Measurements from ENCODE around the gene TOLLIP. TPM values are rescaled to one million over a fixed set of nuclear protein-coding genes. Genes with fewer than 3 reads are reported as not detected.

The TOLLIP gene
- total and polyA plus RNA-seq, 2 experiments from 2014 or later: 39.0 to 58.7 TPM

- Histone ChIP-seq H3K9me3 (ENCODE audit: low read depth) (no peaks in the 10 kb centered on the region), H3K36me3 (peaks cover 3% of the 10 kb centered on the region)
Observed at GRCh38 chr11:1283091-1283511, 26.3 kb downstream of the TOLLIP start.

GRCh38 chr11:1281974-1282365 lies 27.5 kb downstream of the TOLLIP start:
- H3K4me1 ChIP-seq (ENCODE audit: low read depth): no peaks in the 10 kb centered on the region
- H3K27ac ChIP-seq: no peak overlapping the region
- H3K27me3 ChIP-seq: no peaks in the 10 kb centered on the region
- no peaks in the 10 kb centered on the region for H3K9me3 ChIP-seq (ENCODE audit: low read depth)
- no peak overlapping the region for H3K4me3 ChIP-seq
- DNase-seq (ENCODE audit: low read depth in 1 of 2, low spot score in 1 of 2): no peak
- H3K36me3 ChIP-seq: no peaks in the 10 kb centered on the region
- no peak for TF ChIP-seq CTCF (IDR thresholded peaks at IDR 0.05; ENCODE audit: low read depth, low read length)

More at GRCh38 chr11:1283091-1283511, 26.3 kb downstream of the TOLLIP start:
- TF ChIP-seq CTCF (IDR thresholded peaks at IDR 0.05; ENCODE audit: low read depth, low read length): no peak
- Histone ChIP-seq H3K27me3 (no peaks in the 10 kb centered on the region), H3K4me1 (ENCODE audit: low read depth) (no peaks in the 10 kb centered on the region), H3K4me3 (no peak overlapping the region), H3K27ac (no peak overlapping the region)
- no peak for DNase-seq (ENCODE audit: low read depth in 1 of 2, low spot score in 1 of 2)

GRCh38 chr11:1281326-1281973 lies 28.0 kb downstream of the TOLLIP start:
- TF ChIP-seq CTCF (IDR thresholded peaks at IDR 0.05; ENCODE audit: low read depth, low read length): no peak
- Histone ChIP-seq H3K27ac (no peak overlapping the region), H3K4me3 (no peak overlapping the region), H3K36me3 (no peaks in the 10 kb centered on the region), H3K4me1 (ENCODE audit: low read depth) (no peaks in the 10 kb centered on the region), H3K9me3 (ENCODE audit: low read depth) (no peaks in the 10 kb centered on the region), H3K27me3 (no peaks in the 10 kb centered on the region)
- DNase-seq (ENCODE audit: low read depth in 1 of 2, low spot score in 1 of 2): no peak

GRCh38 chr11:1280116-1281035 lies 29.1 kb downstream of the TOLLIP start:
- H3K36me3 ChIP-seq: no peaks in the 10 kb centered on the region

GRCh38 chr11:1279674-1280055 lies 29.8 kb downstream of the TOLLIP start:
- TF ChIP-seq CTCF (IDR thresholded peaks at IDR 0.05; ENCODE audit: low read depth, low read length): no peak

More at GRCh38 chr11:1280116-1281035, 29.1 kb downstream of the TOLLIP start:
- Histone ChIP-seq H3K4me3 (no peak overlapping the region), H3K4me1 (ENCODE audit: low read depth) (peaks cover 2% of the 10 kb centered on the region), H3K9me3 (ENCODE audit: low read depth) (no peaks in the 10 kb centered on the region), H3K27me3 (no peaks in the 10 kb centered on the region), H3K27ac (no peak overlapping the region)
- no peak for DNase-seq (ENCODE audit: low read depth in 1 of 2, low spot score in 1 of 2)
- TF ChIP-seq CTCF (IDR thresholded peaks at IDR 0.05; ENCODE audit: low read depth, low read length): no peak

More at GRCh38 chr11:1279674-1280055, 29.8 kb downstream of the TOLLIP start:
- Histone ChIP-seq H3K27me3 (no peaks in the 10 kb centered on the region), H3K9me3 (ENCODE audit: low read depth) (no peaks in the 10 kb centered on the region), H3K4me3 (no peak overlapping the region), H3K4me1 (ENCODE audit: low read depth) (peaks cover 5% of the 10 kb centered on the region), H3K36me3 (no peaks in the 10 kb centered on the region), H3K27ac (no peak overlapping the region)
- no peak for DNase-seq (ENCODE audit: low read depth in 1 of 2, low spot score in 1 of 2)
